DOHH2 (cell line): Measurements from ENCODE around the gene MAMDC4.

Experiments used
- H3F3A ChIP-seq: fragments of 200-600 bp; sonication (generic), shearing (Covaris generic); 2 replicates; pipeline ENCODE4 v1.6.0; 2016; ENCODE audit warnings: antibody characterized with exemption, mild to moderate bottlenecking; ENCODE audit not compliant: control insufficient read depth, insufficient read depth
- H3K27ac ChIP-seq: fragments of 200-600 bp; sonication (generic); 2 replicates; pipeline ENCODE4 v1.5.1; 2014; ENCODE audit warnings: low read depth, mild to moderate bottlenecking, low read length, moderate library complexity
- H3K27me3 ChIP-seq: fragments of 200-600 bp; sonication (generic); 2 replicates; pipeline ENCODE4 v1.6.1; 2014; ENCODE audit warnings: mild to moderate bottlenecking, low read length, mixed read lengths; ENCODE audit not compliant: control insufficient read depth
- H3K36me3 ChIP-seq: fragments of 200-600 bp; sonication (generic); 2 replicates; pipeline ENCODE4 v1.6.1; 2014; ENCODE audit warnings: mild to moderate bottlenecking, low read length, moderate library complexity, mixed read lengths; ENCODE audit not compliant: control insufficient read depth
- H3K4me1 ChIP-seq: fragments of 200-600 bp; sonication (generic); 2 replicates; pipeline ENCODE4 v1.6.1; 2014; ENCODE audit warnings: mild to moderate bottlenecking, low read length, mixed read lengths; ENCODE audit not compliant: control insufficient read depth
- H3K4me2 ChIP-seq: fragments of 200-600 bp; sonication (generic); 2 replicates; pipeline ENCODE4 v1.6.0; 2014; ENCODE audit warnings: mild to moderate bottlenecking, low read length, moderate library complexity
- H3K4me3 ChIP-seq: fragments of 200-600 bp; sonication (generic); 2 replicates; pipeline ENCODE4 v1.5.1; 2014; ENCODE audit warnings: mild to moderate bottlenecking, low read length, mixed read lengths
- H3K79me2 ChIP-seq: fragments of 200-600 bp; sonication (generic); 2 replicates; pipeline ENCODE4 v1.6.1; 2014; ENCODE audit warnings: mild to moderate bottlenecking, low read length, mixed read lengths; ENCODE audit not compliant: control insufficient read depth
- H3K9me2 ChIP-seq: fragments of 200-600 bp; sonication (generic); replicated peaks from 2 replicates; pipeline ENCODE4 v1.6.1; 2014; ENCODE audit warnings: mild to moderate bottlenecking, low read length, mixed read lengths; ENCODE audit not compliant: control insufficient read depth
- H3K9me3 ChIP-seq: fragments of 200-600 bp; sonication (generic); 2 replicates; pipeline ENCODE4 v1.6.1; 2014; ENCODE audit warnings: antibody characterized with exemption, low read length, mixed read lengths; ENCODE audit not compliant: control insufficient read depth, insufficient read depth
- H4K20me1 ChIP-seq: fragments of 200-600 bp; sonication (generic); 2 replicates; pipeline ENCODE4 v1.6.0; 2014; ENCODE audit warnings: low read depth, mild to moderate bottlenecking, antibody characterized with exemption, low read length, moderate library complexity; ENCODE audit not compliant: control insufficient read depth, insufficient read depth
- CTCF ChIP-seq: fragments of 200-600 bp; sonication (generic); IDR thresholded peaks from one replicate; pipeline ENCODE4 v1.5.1; 2014; ENCODE audit warnings: antibody characterized with exemption, mild to moderate bottlenecking, low read depth, low read length; ENCODE audit not compliant: poor library complexity, severe bottlenecking
- EZH2phosphoT487 ChIP-seq: fragments of 200-600 bp; sonication (generic); IDR thresholded peaks from 2 replicates; pipeline ENCODE4 v1.6.1; 2017; ENCODE audit warnings: borderline replicate concordance, mild to moderate bottlenecking, antibody characterized with exemption, low read length, moderate library complexity, mixed read lengths

Gene MAMDC4

GRCh38 chr9:136838314-136839228 is 13.6 kb upstream of the MAMDC4 start:
- Histone ChIP-seq H3K9me2 (no peaks in the 10 kb centered on the region), H3K27me3 (no peaks in the 10 kb centered on the region), H4K20me1 (peaks cover 5% of the 10 kb centered on the region; the same call in 1 of the 2 replicates), H3F3A (no peaks in the 10 kb centered on the region; the same call in 1 of the 2 replicates), H3K9me3 (no peaks in the 10 kb centered on the region), H3K79me2 (no peaks in the 10 kb centered on the region), H3K36me3 (peaks cover 24% of the 10 kb centered on the region), H3K27ac (no peak overlapping the region), H3K4me3 (no peak overlapping the region), H3K4me1 (peaks cover 20% of the 10 kb centered on the region), H3K4me2 (no peak overlapping the region)
- no peak for TF ChIP-seq EZH2phosphoT487

GRCh38 chr9:136839229-136840139 is 12.7 kb upstream of the MAMDC4 start:
- Histone ChIP-seq H3K9me2 (no peaks in the 10 kb centered on the region), H3K4me3 (no peak overlapping the region), H3F3A (no peaks in the 10 kb centered on the region; the same call in 1 of the 2 replicates), H3K27me3 (no peaks in the 10 kb centered on the region), H3K4me2 (no peak overlapping the region), H3K27ac (no peak overlapping the region), H3K36me3 (peaks cover 24% of the 10 kb centered on the region), H3K4me1 (peaks cover 22% of the 10 kb centered on the region), H3K9me3 (no peaks in the 10 kb centered on the region), H4K20me1 (peaks cover 5% of the 10 kb centered on the region; the same call in 1 of the 2 replicates), H3K79me2 (no peaks in the 10 kb centered on the region)
- TF ChIP-seq EZH2phosphoT487 (no peak), CTCF (no peak)

GRCh38 chr9:136840140-136840876 is 11.8 kb upstream of the MAMDC4 start:
- Histone ChIP-seq H3F3A (no peaks in the 10 kb centered on the region; the same call in 1 of the 2 replicates), H3K36me3 (peaks cover 24% of the 10 kb centered on the region), H3K9me3 (no peaks in the 10 kb centered on the region), H3K27ac (no peak overlapping the region), H3K4me1 (peaks cover 22% of the 10 kb centered on the region), H3K4me3 (no peak overlapping the region), H3K9me2 (no peaks in the 10 kb centered on the region), H3K4me2 (no peak overlapping the region), H4K20me1 (peaks cover 5% of the 10 kb centered on the region; the same call in 1 of the 2 replicates), H3K27me3 (no peaks in the 10 kb centered on the region), H3K79me2 (no peaks in the 10 kb centered on the region)
- no peak for TF ChIP-seq CTCF
- TF ChIP-seq EZH2phosphoT487, result no peak
